HepG2 (cell line): ENCODE results near the gene SPTSSA. TPM values are rescaled to one million over a fixed set of nuclear protein-coding genes. Genes with fewer than 3 reads are reported as not detected.

Source experiments
- ATF2 ChIP-seq: sonication (generic); formaldehyde crosslinking; IDR thresholded peaks from 2 replicates; pipeline ENCODE4 v1.4.0; 2020; ENCODE audit warnings: missing genetic modification reagents
- CTCF ChIP-seq: sonication (generic); formaldehyde crosslinking; IDR thresholded peaks from 2 replicates; pipeline ENCODE4 v1.5.0; 2020; ENCODE audit warnings: mild to moderate bottlenecking, missing genetic modification reagents, moderate library complexity
- GLI4 ChIP-seq: sonication (generic); formaldehyde crosslinking; IDR thresholded peaks from 2 replicates; pipeline ENCODE4 v1.5.1; 2020; ENCODE audit warnings: missing genetic modification reagents, mild to moderate bottlenecking, moderate library complexity, borderline replicate concordance
- HOXA3 ChIP-seq: sonication (generic); formaldehyde crosslinking; IDR thresholded peaks from 2 replicates; pipeline ENCODE4 v1.5.0; 2020; ENCODE audit warnings: missing genetic modification reagents
- KLF11 ChIP-seq: IDR thresholded peaks from 2 replicates; pipeline ENCODE4 v1.6.1; 2016; ENCODE audit warnings: missing compliant biosample characterization
- MED13 ChIP-seq: sonication (generic); formaldehyde crosslinking; IDR thresholded peaks from 2 replicates; pipeline ENCODE4 v1.5.0; 2020; ENCODE audit warnings: missing genetic modification reagents
- PAX8 ChIP-seq: sonication (generic); formaldehyde crosslinking; IDR thresholded peaks from 2 replicates; pipeline ENCODE4 v1.8.0; 2022; ENCODE audit warnings: mild to moderate bottlenecking, missing genetic modification reagents, borderline replicate concordance
- ZBTB40 ChIP-seq, 2 experiments: fragments of 450-650 bp in 1 of 2; sonication (generic) in 1 of 2; formaldehyde crosslinking in 1 of 2; IDR thresholded peaks; 2 replicates each; pipeline versions ENCODE4 v1.6.1 to v1.8.0; 2016 to 2022; ENCODE audit warnings: antibody characterized with exemption in 1 of 2, mild to moderate bottlenecking in 1 of 2, missing genetic modification reagents in 1 of 2
- ZNF143 ChIP-seq: sonication (generic); formaldehyde crosslinking; IDR thresholded peaks from 2 replicates; pipeline ENCODE4 v1.4.0; 2020; ENCODE audit warnings: missing genetic modification reagents
- ZNF550 ChIP-seq: sonication (generic); formaldehyde crosslinking; IDR thresholded peaks from 2 replicates; pipeline ENCODE4 v1.4.0; 2020; ENCODE audit warnings: mild to moderate bottlenecking, missing genetic modification reagents, borderline replicate concordance
- ZSCAN29 ChIP-seq: sonication (generic); formaldehyde crosslinking; conservative IDR thresholded peaks from 2 replicates; pipeline ENCODE4 v1.4.0; 2020; ENCODE audit warnings: mild to moderate bottlenecking, missing genetic modification reagents
- ZXDC ChIP-seq: sonication (generic); formaldehyde crosslinking; IDR thresholded peaks from 2 replicates; pipeline ENCODE4 v1.5.0; 2020; ENCODE audit warnings: mild to moderate bottlenecking, missing genetic modification reagents
- polyA plus RNA-seq, 8 experiments: library from polyadenylated mRNA; depleted of rRNA in 3 of 8; stranded (reverse) in 7 of 8; unstranded in 1 of 8; fragments of >200 nt; fragmentation: Illumina TruSeq in 4 of 8; extraction: Trizol in 4 of 8; gene quantifications; 2 replicates each; pipeline versions ENCODE4 v1.2.1 to v1.2.3, GENCODE V29; 2011 to 2016; ENCODE audit warnings: low read depth in 4 of 8, missing spikeins in 1 of 8, mixed read lengths in 1 of 8; ENCODE audit not compliant: insufficient read depth in 1 of 8
- total RNA-seq, 5 experiments: library from RNA; depleted of rRNA; stranded (reverse); fragments of >200 nt; fragmentation: Illumina TruSeq; extraction: Trizol; gene quantifications; 2 replicates each; pipeline ENCODE4 v1.2.3, GENCODE V29; 2016; ENCODE audit warnings: low read depth in 1 of 5

Gene SPTSSA
- total and polyA plus RNA-seq, 2 of the 13 experiments (the other 11 are each of a cell fraction or from before 2014, with no cell fraction given) = 19.1 to 86.1 TPM

GRCh38 chr14:34496007-34496678, 34.1 kb upstream of the SPTSSA start (continued):
- TF ChIP-seq CTCF (CRISPR knock-in tag) = no peak
- TF ChIP-seq ZBTB40 (IDR thresholded peaks at IDR 0.05) = no peak
- TF ChIP-seq ZBTB40 (CRISPR knock-in tag; IDR thresholded peaks at IDR 0.05) = peak; percentile 64; the same call in 1 of the 2 replicates
- 0 out of 2 replicates have a peak, but pooled peaks have one; percentile 8 for TF ChIP-seq ZXDC (CRISPR knock-in tag)
- TF ChIP-seq GLI4 (CRISPR knock-in tag) = no peak
- peak; percentile 23; the same call in 1 of the 2 replicates for TF ChIP-seq ZNF143 (CRISPR knock-in tag)
- no peak for TF ChIP-seq MED13
- TF ChIP-seq PAX8 (CRISPR knock-in tag) = no peak
- TF ChIP-seq ZSCAN29 (CRISPR knock-in tag) = no peak
- no peak for TF ChIP-seq KLF11 (CRISPR knock-in tag)
- TF ChIP-seq ZNF550 (CRISPR knock-in tag) = no peak
- TF ChIP-seq HOXA3 (CRISPR knock-in tag) = no peak
- peak; percentile 36; the same call in 1 of the 2 replicates for TF ChIP-seq ATF2 (CRISPR knock-in tag)
